HG02884 (cell line): ENCODE measurements around the gene NKAPD1.
"Not testable (repeated sequence)": the region's sequence is repeated elsewhere in the genome, so short reads cannot be mapped to it uniquely, and the experiment has no call there.

Experiments used
- ATAC-seq: cut with Tn5 transposase; IDR thresholded peaks from one replicate; pipeline ENCODE4 v1.9.1; 2021; ENCODE audit warnings: mild to moderate bottlenecking, moderate library complexity; ENCODE audit not compliant: unreplicated experiment

Gene NKAPD1, protein sequence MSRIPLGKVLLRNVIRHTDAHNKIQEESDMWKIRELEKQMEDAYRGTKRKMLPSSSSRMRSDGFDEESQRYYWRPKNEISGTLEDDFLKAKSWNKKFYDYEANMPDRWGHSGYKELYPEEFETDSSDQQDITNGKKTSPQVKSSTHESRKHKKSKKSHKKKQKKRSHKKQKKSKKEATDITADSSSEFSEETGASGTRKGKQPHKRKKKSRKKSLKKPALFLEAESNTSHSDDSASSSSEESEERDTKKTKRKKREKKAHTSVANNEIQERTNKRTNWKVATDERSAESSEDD

DNA sequence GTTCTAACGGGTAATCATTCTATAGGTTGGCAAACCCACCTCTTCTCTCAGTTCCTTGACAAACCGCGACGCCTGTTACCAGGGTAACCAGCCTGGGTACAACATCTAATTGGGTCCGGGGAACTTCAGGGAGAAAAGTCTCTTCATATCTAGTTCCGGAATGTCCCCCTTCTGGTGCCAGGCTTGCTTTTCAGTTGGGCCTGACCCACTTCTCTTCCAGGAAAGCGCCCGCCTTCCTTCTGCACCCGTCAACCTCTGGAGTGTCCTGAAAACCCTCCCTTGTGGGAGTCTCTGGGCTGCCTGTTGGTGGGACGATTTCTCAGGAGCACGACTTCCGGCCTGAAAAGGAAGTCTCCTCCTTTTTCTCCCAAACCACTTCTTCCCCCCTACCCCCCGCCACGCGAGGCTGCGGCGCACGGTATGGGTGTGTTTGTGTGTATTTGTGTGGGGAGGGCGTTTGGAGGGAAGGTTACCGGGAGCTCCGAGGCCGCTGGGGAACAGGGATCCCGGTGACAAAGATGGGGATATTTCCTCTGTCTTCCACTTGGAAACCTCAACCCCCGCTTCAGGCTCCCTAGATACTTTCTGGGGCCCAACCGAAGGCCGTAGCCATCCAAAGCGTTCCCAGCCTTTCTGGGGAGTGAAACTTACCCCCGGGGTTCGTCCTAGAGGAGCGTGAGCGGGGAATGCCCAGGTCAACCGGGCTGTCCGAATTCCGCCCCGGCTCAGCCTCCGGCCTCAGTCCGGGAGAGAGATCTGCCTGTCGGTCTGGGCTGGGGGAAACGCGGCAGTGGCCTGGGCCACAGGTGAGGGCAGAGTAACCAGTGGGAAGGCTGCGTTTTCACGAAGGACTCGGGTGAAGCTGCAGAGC is at the start of gene NKAPD1, which contains the start of gene PIH1D2:
NKAPD1 (plus strand) TSS at position 359 of the 871 bp plus-strand sequence. CDS start 1,276 bp downstream, outside the sequence.
PIH1D2 (minus strand) TSS at position 77 of the 871 bp plus-strand sequence. CDS start 843 bp downstream, outside the sequence.
- peak; percentile 75 for ATAC-seq

DNA sequence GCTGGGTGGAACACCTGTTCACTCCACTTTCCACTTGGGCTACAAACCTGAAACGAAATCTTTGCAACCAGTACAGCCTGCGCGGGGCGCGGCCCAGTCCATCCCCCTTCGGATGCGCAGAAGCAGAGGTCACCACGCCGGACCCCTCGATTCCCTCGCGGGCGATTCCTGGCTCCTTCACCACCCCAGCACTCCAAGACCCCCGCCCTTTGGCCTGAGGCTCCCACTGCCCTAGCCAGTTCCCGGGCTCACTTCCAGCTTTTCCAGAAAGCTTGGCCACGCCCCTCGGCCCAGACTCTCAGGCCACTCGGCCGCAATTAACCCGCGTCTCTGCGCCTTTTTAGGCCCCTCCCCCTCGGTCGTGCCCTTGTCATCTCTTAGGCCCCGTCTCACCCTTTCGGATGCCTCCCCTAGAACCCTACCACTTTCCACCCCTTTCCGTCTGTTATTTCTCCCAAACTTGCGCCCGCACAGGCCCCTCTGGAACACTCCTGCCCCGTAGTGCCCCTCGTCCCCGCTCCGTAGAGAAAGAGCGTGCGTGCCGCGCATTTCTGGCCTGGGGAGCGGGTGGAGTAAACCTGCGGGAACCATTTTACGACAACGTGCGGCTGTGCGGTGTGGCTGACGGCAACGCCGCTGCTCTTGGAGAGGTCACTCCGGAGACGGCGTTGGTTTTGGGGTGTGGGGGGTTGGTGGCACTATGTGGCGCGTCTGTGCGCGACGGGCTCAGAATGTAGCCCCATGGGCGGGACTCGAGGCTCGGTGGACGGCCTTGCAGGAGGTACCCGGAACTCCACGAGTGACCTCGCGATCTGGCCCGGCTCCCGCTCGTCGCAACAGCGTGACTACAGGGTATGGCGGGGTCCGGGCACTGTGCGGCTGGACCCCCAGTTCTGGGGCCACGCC is 49.1 kb upstream of the NKAPD1 start, which contains the start of gene DLAT:
DLAT (plus strand) TSS at position 636 of the 906 bp plus-strand sequence; CDS start at position 701, 65 bp downstream.
- peak; percentile 69 for ATAC-seq

DNA sequence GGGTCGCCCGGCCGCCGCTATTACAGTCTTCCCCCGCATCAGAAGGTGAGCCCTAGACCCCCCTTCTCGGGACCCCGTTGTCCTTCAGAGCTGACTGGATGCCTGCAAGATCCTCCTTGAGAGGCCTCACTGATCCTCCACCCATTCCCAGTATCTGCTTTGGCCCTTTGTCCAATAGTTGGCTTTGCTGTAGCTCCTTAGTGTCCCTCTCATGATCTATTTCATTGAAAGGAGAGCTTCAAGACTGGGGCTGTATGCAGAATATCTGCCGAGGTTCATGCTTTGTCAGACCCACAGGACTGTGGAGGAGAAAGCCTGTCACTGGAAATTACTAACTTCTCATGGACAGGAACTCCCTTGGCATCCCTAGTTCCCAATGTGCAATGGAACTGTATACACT is 48.4 kb upstream of the NKAPD1 start:
- ATAC-seq = no peak

DNA sequence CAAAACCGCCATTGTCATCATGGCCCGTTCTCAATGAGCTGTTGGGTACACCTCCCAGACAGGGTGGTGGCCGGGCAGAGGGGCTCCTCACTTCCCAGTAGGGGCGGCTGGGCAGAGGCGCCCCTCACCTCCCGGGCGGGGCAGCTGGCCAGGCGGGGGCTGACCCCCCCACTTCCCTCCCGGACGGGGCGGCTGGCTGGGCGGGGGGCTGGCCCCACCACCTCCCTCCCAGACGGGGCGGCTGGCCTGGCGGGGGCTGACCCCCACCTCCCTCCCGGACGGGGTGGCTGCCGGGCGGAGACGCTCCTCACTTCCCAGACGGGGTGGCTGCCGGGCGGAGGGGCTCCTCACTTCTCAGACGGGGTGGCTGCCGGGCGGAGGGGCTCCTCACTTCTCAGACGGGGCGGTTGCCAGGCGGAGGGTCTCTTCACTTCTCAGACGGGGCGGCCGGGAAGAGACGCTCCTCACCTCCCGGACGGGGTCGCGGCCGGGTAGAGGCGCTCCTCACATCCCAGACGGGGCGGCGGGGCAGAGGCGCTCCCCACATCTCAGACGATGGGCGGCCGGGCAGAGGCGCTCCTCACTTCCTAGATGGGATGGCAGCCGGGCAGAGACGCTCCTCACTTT is 47.2 kb upstream of the NKAPD1 start:
- ATAC-seq = not testable (repeated sequence)

DNA sequence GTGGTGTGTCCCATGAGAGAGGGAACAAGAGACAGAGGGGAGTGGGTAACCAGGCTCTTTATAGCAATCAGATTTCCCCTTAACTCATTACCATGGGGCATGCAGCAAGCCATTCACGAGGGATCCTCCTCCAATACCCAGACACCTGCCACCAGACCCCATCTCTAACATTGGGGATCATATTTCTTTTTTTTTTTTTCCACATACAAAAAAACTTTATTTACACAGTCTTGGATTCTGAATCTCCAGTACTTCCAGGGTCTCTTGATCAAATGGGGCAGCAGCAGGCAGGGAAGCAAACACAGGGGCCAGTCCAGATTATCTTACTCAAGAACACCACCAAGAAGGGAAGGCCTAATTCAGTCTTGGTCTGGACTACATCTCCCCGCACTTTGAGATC is 44.6 kb upstream of the NKAPD1 start:
- ATAC-seq = no peak

DNA sequence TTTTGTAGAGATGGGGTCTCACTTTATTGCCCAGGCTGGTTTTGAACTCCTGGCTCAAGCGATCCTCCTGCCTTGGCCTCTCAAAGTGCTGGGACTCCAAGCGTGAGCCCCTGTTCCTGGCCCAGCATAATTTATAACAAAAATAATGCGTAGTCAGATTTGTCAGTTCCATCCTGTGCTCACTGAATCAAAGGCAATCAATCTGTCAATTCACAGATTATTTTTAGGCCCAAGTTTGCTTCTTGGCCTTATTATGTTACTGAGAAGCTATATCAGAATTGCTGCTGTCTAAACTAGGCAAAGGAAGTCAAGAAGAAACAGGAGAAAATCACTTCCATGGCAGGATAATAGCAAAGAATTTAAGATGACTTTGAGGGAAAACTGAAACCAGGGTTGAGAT is 40.2 kb upstream of the NKAPD1 start:
- no peak for ATAC-seq

DNA sequence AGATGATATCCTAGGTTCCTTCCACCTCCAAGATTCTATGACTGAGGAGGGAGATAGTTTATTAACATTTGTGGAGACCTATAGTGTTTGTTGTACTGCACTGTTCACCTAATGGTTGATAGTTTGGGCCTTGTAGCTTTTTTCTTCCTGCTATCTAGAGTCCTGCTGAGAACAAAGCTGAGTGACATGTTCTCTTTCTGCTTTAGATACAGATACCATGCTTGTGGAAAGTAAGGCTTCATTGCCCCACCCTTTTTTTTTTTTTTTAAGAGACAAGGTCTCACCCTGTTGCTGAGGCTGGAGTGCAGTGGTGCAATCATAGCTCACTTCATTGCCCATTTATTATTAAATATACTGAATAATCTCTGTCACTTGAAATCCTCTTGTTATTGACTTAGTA is 36.6 kb upstream of the NKAPD1 start:
- no peak for ATAC-seq

DNA sequence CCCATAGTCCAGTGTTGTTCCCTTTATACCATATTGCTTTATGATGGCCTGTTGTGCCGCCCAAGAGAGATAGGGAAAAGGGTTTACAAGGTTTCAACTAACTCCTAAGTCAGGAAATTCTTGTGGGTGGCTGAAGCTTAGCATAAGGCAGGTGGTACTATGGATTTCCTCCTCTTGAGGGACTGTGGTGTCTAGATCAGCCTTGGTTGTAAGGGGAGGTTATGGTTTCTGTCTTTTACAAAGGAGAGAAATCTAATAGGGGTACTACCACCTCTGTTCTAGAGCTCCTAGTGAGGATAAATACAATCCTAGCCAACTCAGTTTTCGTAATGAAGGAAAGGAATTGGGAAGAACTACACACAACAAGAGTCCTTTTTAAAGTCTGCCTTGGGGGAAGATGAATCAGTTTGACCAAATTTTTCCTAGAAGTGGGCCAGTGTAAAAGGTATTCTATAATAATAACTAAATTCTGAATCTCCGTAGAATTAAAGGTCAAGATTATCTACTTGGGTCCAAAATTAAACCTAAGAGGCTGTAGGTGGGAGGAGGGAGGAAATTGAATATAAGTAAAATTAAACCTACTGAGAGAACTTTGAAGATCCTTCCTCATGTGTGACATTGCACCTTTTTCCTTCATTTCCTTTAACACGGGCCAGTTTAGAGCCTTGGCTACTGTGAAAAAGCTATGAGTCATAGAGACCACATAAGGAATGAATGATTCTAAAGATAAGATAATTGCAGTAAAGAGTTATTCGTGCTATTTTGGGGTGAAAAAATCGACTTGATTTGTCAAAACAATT is 31.7 kb upstream of the NKAPD1 start:
- no peak for ATAC-seq

DNA sequence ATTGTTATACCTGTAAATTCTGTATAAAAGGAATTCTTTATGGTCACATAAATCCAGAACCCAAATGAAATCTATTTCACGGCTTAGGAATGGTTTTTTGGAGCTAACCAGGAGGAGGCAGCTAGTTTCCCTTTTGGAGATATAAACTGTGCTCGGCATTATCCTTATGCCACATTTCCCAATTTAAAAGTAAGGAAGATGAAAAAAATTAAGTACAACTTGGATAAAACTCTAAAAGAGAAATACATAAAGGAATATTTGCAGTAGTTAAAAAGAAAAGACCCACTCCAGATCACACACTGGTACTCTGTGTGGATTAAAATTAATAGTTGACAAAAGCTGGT is 31.2 kb upstream of the NKAPD1 start:
- no peak for ATAC-seq

DNA sequence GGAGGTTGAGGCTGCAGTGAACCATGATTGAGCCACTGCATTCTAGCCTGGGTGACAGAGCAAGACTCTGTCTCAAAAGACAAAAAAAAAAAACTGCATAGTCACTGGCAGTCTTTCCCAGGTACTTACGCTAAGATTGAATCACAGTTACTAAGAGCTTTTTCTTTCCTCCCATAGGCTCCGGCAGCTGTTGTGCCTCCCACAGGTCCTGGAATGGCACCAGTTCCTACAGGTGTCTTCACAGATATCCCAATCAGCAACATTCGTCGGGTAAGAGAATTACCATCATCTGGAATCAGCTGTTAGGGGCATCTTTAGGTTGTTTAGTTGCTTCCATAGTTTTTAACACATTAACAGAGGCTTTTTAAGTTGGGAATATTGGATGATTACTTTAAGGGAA is 29.1 kb upstream of the NKAPD1 start:
- no peak for ATAC-seq

DNA sequence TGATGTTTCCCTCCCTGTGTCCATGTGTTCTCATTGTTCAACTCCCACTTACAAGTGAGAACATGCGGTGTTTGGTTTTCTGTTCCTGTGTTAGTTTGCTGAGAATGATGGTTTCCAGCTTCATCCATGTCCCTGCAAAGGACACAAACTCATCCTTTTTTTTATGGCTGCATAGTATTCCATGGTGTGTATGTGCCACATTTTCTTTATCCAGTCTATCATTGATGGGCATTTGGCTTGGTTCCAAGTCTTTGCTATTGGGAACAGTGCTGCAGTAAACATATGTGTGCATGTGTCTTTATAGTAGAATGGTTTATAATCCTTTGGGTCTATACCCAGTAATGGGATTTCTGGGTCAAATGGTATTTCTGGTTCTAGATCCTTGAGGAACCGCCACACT is 27.5 kb upstream of the NKAPD1 start:
- ATAC-seq = not testable (repeated sequence)

DNA sequence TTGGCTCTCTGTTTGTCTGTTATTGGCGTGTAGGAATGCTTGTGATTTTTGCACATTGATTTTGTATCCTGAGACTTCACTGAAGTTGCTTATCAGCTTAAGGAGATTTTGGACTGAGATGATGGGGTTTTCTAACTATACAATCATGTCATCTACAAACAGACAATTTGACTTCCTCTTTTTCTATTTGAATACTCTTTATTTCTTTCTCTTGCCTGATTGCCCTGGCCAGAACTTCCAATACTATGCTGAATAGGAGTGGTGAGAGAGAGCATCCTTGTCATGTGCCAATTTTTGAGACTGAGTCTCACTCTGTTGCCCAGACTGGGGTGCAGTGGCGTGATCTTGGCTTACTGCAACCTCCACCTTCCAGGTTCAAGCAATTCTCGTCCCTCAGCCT is 25.8 kb upstream of the NKAPD1 start:
- ATAC-seq = not testable (repeated sequence)

DNA sequence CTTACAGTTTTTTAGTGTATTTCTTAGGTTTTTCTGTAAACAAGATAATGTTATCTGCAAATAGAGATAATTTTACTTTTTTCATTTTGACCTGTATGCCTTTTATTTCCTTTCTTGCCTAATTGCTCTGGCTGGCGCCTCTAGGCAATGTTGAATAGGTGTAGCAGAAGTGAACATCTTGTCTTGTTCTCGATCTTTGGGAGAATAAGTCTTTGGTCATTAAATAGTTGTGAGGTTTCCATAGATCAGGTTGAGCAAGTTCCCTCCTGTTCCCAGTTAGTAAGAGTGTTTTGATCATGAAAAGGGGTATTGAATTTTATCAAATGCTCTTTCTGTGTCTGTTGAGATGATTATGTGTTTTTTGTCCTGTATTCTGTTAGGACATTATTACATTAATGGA is 24.3 kb upstream of the NKAPD1 start:
- ATAC-seq = no peak

DNA sequence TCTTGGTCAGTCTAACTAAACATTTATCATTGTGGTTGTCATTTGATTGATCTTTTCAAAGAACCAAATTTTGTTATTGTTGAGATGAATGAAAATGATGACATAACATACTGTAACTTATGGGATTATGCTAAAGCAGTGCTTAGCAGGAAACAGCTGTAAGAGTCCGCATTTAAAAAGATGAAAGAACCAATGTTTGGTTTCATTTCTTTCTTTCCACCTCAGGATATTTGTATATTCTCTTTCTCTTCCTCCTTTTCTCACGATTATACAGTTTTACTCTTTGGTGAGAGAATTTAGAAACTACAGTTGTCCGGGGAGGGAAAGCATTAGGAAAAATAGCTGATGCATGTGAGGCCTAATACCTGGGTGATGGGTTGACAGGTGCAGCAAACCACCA is 23.4 kb upstream of the NKAPD1 start:
- ATAC-seq = peak; percentile 52

DNA sequence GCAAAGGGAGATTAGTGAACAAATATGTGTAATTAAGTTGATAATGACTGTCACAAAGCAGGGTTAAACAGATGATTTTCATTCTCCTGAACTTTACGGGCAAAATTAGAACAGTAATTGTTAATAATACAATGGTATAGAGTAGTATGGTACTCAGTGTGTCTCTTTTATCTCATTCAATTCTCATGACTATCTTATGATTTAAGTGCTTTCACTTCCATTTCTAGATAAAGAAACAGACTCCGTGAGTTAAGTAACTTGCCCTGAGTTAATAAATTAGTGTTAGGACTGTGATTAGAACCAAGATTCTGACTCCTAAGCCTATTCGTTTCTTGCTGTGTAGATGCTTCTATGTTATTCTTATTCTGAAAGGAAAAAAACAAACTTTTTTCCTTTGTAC is 22.3 kb upstream of the NKAPD1 start:
- no peak for ATAC-seq

DNA sequence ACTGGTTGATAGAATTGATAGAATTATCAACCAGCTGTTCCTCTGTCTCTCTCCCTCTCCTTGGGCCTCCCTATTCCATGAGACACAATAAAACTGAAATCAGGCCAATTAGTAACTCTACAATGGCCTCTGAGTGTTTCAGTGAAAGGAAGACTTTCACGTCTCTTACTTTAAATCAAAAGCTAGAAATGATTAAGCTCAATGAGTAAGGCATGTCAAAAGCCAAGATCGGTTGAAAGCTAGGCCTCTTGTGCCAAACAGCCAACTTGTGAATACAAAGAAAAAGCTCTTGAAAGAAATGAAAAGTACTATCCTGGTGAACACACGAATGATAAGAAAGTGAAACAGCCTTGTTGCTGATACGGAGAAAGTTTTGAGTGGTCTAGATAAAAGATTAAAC is 16.9 kb upstream of the NKAPD1 start:
- no peak for ATAC-seq

DNA sequence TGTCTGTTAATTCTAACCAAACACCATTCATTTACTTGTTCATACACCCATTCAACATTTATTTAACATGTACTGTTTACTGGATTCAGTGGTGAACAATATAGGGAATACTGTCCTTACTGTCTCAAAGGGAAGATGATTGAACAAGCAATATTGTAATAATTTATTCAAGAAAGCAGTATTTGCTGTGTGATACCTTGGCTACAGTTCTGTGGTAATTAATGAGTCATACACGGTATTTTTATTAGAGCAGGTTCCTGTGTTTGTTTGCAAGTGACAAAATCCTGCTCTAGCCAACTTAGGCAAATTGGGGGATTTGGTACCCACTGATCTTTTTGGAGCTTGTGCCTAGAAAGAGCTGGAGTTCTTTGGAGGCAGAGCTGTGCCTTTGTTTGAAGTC is 16.0 kb upstream of the NKAPD1 start:
- no peak for ATAC-seq

DNA sequence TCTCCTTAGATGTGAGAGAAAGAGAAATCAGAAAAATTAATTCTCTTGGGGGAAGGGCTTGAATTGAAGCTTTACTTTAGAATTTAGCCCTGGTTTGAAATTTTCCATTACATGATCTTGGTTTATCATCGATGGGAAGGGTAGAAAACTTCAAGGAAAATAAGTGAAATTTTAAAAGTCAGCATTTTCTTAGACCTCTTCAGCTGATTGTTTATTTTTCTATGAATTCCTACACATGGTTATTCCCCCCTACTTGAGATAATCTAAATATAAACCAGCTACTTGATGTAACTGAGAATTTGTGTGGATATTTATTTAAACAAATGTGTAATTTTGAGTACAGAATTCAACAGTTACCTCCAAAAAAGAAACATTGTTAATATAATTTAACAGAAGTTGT is 11.2 kb upstream of the NKAPD1 start:
- ATAC-seq = no peak

DNA sequence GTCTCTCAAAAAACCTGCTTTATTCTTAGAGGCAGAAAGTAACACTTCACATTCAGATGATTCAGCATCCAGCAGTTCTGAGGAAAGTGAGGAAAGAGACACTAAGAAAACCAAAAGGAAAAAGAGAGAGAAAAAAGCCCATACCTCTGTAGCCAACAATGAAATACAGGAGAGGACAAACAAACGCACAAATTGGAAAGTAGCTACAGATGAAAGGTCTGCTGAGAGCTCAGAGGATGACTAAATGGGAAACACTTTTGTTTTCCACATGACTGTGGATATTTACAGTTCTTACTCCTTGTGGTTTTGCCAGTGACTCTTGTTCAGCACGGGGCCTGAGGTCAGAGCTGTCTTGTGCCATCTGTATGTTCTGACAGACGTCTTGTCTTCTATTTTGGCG is 8.6 kb downstream of the NKAPD1 start:
- ATAC-seq = no peak
